Calu3 (cell line): Measurements from ENCODE around the gene ENTR1. TPM values are rescaled to one million over a fixed set of nuclear protein-coding genes. Genes with fewer than 3 reads are reported as not detected.

Experiments
- BruUV-seq: library from RNA; stranded (reverse); fragments of 400-500 nt; replicated peaks from 2 replicates; lab custom pipeline; 2021; lab: Mats Ljungman, UMichigan
- CTCF ChIA-PET: fragments of 300-600 bp; sonication (Branson Sonifier 250); formaldehyde crosslinking; loops from one replicate; lab custom pipeline; 2022; ENCODE audit warnings: antibody characterized with exemption; lab: Charles Lee
- DNase-seq: peaks from one replicate; pipeline ENCODE4 v3.0.0; 2022
- H3K27ac Mint-ChIP-seq: one replicate; pipeline ENCODE4 v1.8.0; 2022; ENCODE audit warnings: mixed read lengths; ENCODE audit not compliant: unreplicated experiment
- H3K27me3 Mint-ChIP-seq: one replicate; pipeline ENCODE4 v1.8.0; 2022; ENCODE audit warnings: mixed read lengths; ENCODE audit not compliant: unreplicated experiment
- H3K36me3 Mint-ChIP-seq: one replicate; pipeline ENCODE4 v1.8.0; 2022; ENCODE audit warnings: mild to moderate bottlenecking, moderate library complexity, mixed read lengths; ENCODE audit not compliant: insufficient read depth, unreplicated experiment
- H3K4me1 Mint-ChIP-seq: one replicate; pipeline ENCODE4 v1.8.0; 2022; ENCODE audit warnings: mild to moderate bottlenecking, low read depth, mixed read lengths; ENCODE audit not compliant: unreplicated experiment
- H3K4me3 Mint-ChIP-seq: one replicate; pipeline ENCODE4 v1.8.0; 2022; ENCODE audit warnings: mild to moderate bottlenecking, low read depth, moderate library complexity, mixed read lengths; ENCODE audit not compliant: unreplicated experiment
- H3K9me3 Mint-ChIP-seq: one replicate; pipeline ENCODE4 v1.8.0; 2022; ENCODE audit warnings: low read depth, mixed read lengths; ENCODE audit not compliant: unreplicated experiment
- CTCF ChIP-seq: fragments of 200-600 bp; IDR thresholded peaks from one replicate; pipeline ENCODE4 v1.8.0; 2022; ENCODE audit warnings: antibody characterized with exemption; ENCODE audit not compliant: unreplicated experiment
- intact Hi-C: fragments of 100-400 bp; cut with micrococcal nuclease; formaldehyde crosslinking; loops from one replicate; pipeline ENCODE4 v1.10.0; 2022; ENCODE audit not compliant: unreplicated experiment
- total RNA-seq: library from RNA; stranded (reverse); gene quantifications from 2 replicates; pipeline ENCODE4 v1.2.3, GENCODE V29; 2022

The ENTR1 gene
- total RNA-seq, 1 experiment from 2014 or later: 50.2 TPM

GRCh38 chr9:136353757-136354488 is 56.5 kb downstream of the ENTR1 start:
- no peak for DNase-seq
- CTCF ChIA-PET: interaction anchor here (1.0 kb wide), 1 partner anchor 9 kb away, joined by 4 read pairs; the partner anchor contains the start of gene DNLZ
- H3K4me1 Mint-ChIP-seq: peaks cover 8% of the 10 kb centered on the region
- no peak overlapping the region for H3K27ac Mint-ChIP-seq
- no peaks in the 10 kb centered on the region for H3K9me3 Mint-ChIP-seq
- TF ChIP-seq CTCF: no peak
- no peak overlapping the region for H3K4me3 Mint-ChIP-seq
- no TSS peak for BruUV-seq
- H3K36me3 Mint-ChIP-seq: peaks cover 17% of the 10 kb centered on the region
- intact Hi-C loops: no loop called here
- H3K27me3 Mint-ChIP-seq: peaks cover 11% of the 10 kb centered on the region

GRCh38 chr9:136353088-136353487 is 57.3 kb downstream of the ENTR1 start:
- Mint-ChIP-seq H3K4me3 (no peak overlapping the region), H3K36me3 (peaks cover 17% of the 10 kb centered on the region), H3K9me3 (no peaks in the 10 kb centered on the region), H3K4me1 (peaks cover 8% of the 10 kb centered on the region), H3K27me3 (peaks cover 11% of the 10 kb centered on the region), H3K27ac (no peak overlapping the region)
- no peak for DNase-seq
- CTCF ChIA-PET: no interaction called here
- TF ChIP-seq CTCF: no peak
- intact Hi-C loops: no loop called here
- no TSS peak for BruUV-seq

GRCh38 chr9:136352682-136353081 is 57.7 kb downstream of the ENTR1 start:
- no peak for TF ChIP-seq CTCF
- DNase-seq: no peak
- peaks cover 11% of the 10 kb centered on the region for H3K27me3 Mint-ChIP-seq
- no peak overlapping the region for H3K27ac Mint-ChIP-seq
- H3K4me1 Mint-ChIP-seq: peaks cover 8% of the 10 kb centered on the region
- peaks cover 17% of the 10 kb centered on the region for H3K36me3 Mint-ChIP-seq
- CTCF ChIA-PET: no interaction called here
- no peak overlapping the region for H3K4me3 Mint-ChIP-seq
- intact Hi-C loops: no loop called here
- BruUV-seq: no TSS peak
- no peaks in the 10 kb centered on the region for H3K9me3 Mint-ChIP-seq

Other genes with a start within 250 kb of the ENTR1 start
- gene LHX3, start 205.5 kb downstream of the ENTR1 start, total RNA-seq: not detected in 2 replicates
- gene QSOX2, start 164.8 kb downstream of the ENTR1 start, total RNA-seq: 18.9 and 20.5 TPM in 2 replicates
- 0.44 and 0.73 TPM in 2 replicates for gene CCDC187, start 106.5 kb downstream of the ENTR1 start, total RNA-seq
- 3.9 and 5.7 TPM in 2 replicates for gene GPSM1, start 83.1 kb downstream of the ENTR1 start, total RNA-seq
- gene DNLZ, start 46.9 kb downstream of the ENTR1 start, total RNA-seq: 22.5 and 26.4 TPM in 2 replicates
- 1.2 and 1.6 TPM in 2 replicates for gene CARD9, start 36.9 kb downstream of the ENTR1 start, total RNA-seq
- 9.7 and 10.5 TPM in 2 replicates for gene SNAPC4, start 10.4 kb downstream of the ENTR1 start, total RNA-seq
- gene PMPCA, start within 50 bp of the ENTR1 start, total RNA-seq: 44.0 and 46.6 TPM in 2 replicates
- 10.9 and 11.3 TPM in 2 replicates for gene INPP5E, start 29.2 kb upstream of the ENTR1 start, total RNA-seq
- gene SEC16A, start 72.4 kb upstream of the ENTR1 start, total RNA-seq: 48.9 and 49.6 TPM in 2 replicates
- 11.7 and 17.7 TPM in 2 replicates for gene NOTCH1, start 135.4 kb upstream of the ENTR1 start, total RNA-seq